ENCODE results near the gene MCRIP1. TPM values are rescaled to one million over a fixed set of nuclear protein-coding genes. Genes with fewer than 3 reads are reported as not detected.

Gene MCRIP1
- total RNA-seq, 1 donor from 2014 or later: 218 TPM

- no peaks in the 10 kb centered on the region for H3K36me3 Mint-ChIP-seq (ENCODE audit: unreplicated experiment)
- DNase-seq: peak; percentile 98
- H3K4me3 Mint-ChIP-seq (ENCODE audit: unreplicated experiment): peak overlapping the region; percentile 97
- peaks cover 24% of the 10 kb centered on the region for H3K9me3 Mint-ChIP-seq (ENCODE audit: unreplicated experiment)
- H3K27me3 Mint-ChIP-seq (ENCODE audit: unreplicated experiment): peaks cover 16% of the 10 kb centered on the region
- TF ChIP-seq, protein P1, sequence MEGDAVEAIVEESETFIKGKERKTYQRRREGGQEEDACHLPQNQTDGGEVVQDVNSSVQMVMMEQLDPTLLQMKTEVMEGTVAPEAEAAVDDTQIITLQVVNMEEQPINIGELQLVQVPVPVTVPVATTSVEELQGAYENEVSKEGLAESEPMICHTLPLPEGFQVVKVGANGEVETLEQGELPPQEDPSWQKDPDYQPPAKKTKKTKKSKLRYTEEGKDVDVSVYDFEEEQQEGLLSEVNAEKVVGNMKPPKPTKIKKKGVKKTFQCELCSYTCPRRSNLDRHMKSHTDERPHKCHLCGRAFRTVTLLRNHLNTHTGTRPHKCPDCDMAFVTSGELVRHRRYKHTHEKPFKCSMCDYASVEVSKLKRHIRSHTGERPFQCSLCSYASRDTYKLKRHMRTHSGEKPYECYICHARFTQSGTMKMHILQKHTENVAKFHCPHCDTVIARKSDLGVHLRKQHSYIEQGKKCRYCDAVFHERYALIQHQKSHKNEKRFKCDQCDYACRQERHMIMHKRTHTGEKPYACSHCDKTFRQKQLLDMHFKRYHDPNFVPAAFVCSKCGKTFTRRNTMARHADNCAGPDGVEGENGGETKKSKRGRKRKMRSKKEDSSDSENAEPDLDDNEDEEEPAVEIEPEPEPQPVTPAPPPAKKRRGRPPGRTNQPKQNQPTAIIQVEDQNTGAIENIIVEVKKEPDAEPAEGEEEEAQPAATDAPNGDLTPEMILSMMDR (IDR thresholded peaks at IDR 0.05; ENCODE audit: partially characterized antibody, unreplicated experiment): no peak
- peak overlapping the region; percentile 96 for H3K27ac Mint-ChIP-seq (ENCODE audit: unreplicated experiment)
- H3K4me1 Mint-ChIP-seq (ENCODE audit: low read depth, unreplicated experiment): peaks cover 14% of the 10 kb centered on the region
Measured at GRCh38 chr17:81860756-81861568, 27.9 kb upstream of the MCRIP1 start.

DNA sequence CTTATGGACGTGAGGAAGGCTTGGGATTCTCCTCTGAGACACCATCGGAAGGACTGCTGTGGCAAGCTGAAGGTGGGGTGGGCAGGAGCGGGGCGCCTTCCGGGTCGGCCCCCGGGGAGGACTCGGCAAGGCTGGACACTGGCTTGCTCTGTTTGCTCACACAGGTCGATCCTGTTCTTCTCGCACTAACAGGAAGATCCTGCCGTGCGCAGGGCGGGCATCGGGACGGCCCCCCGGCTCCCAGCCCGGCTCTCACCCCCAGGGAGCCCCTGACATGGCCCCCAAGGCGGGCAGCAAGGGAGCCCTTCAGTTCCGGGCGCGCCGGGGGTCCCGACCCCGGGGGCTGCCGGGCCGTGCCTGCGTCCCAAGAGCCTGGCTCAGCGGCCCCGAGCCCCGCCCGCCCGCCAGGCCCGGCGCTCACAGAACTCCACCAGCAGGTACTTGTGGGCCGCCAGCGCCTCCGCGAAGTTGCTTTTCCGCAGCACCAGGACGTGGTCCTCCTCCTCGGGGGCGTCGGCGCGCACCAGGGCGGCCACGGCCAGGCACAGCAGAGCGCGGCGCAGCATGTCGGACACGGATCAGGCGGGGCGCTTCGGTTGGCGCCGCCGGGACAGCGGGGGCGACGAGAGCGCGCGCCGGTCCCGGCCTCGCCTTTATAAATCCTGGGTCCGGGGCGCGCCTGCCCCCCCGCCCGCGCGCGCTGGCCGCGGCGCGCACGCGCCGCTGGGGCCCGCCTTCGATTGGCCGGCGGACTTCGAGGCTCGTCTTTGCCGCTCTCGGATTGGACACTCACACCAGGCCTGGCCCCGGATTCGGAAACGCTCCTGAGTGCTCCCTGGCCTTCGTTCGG, 27.0 kb upstream of the MCRIP1 start, which contains the start of gene P4HB:
TSS of gene P4HB (minus strand) at position 630 of the 850 bp plus-strand sequence. CDS start at position 566, 64 bp downstream.
- Mint-ChIP-seq H3K27me3 (ENCODE audit: unreplicated experiment) (peaks cover 14% of the 10 kb centered on the region), H3K36me3 (ENCODE audit: unreplicated experiment) (no peaks in the 10 kb centered on the region), H3K27ac (ENCODE audit: unreplicated experiment) (peak within 1 kb of the TSS; percentile 96), H3K4me3 (ENCODE audit: unreplicated experiment) (peak within 1 kb of the TSS; percentile 98), H3K4me1 (ENCODE audit: low read depth, unreplicated experiment) (peaks cover 14% of the 10 kb centered on the region), H3K9me3 (ENCODE audit: unreplicated experiment) (peaks cover 20% of the 10 kb centered on the region)
- TF ChIP-seq, protein P1 (IDR thresholded peaks at IDR 0.05; ENCODE audit: partially characterized antibody, unreplicated experiment): no peak
- peak; percentile 96 for DNase-seq

DNA sequence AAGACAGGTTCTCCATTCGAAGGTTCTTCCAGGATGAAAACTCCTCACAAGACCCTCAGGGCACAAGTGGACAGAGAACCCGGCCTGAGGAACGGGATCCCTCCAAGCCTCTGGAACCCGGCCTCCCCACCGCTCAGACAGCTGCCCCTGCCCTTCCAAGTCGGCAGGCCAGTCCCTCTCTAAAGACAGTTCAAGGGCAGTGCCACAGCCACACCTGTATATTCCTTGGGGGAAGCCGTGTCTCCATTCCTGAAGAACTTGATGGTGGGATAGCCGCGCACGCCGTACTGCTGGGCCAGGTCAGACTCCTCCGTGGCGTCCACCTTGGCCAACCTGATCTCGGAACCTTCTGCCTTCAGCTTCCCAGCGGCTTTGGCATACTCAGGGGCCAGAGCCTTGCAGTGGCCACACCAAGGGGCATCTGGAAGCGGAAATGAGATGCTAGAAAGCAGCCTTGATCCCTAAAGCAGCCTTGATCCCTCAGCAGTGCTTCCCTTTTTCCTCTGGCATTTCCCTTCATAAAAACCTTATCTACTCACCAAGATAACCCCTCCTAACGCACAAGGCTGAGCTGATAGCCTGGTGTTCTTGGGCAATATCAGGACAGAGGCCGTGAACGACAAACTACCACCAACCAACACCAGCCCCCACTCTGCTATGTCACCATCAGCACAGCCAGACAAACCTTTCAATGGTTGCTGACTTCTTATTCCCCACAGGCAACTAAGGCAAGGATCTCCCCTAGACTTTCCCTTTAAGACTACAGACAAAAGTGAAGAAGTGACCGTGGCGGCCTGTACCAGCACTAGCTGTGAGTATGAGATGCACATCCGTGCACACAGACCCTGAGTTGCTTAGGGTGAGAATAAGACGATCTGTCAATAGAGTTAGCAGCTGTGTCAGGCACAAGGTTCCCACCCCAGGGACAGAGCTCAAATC, 26.1 kb upstream of the MCRIP1 start:
- Mint-ChIP-seq H3K9me3 (ENCODE audit: unreplicated experiment) (peaks cover 20% of the 10 kb centered on the region), H3K27ac (ENCODE audit: unreplicated experiment) (peak overlapping the region; percentile 83), H3K36me3 (ENCODE audit: unreplicated experiment) (no peaks in the 10 kb centered on the region), H3K4me1 (ENCODE audit: low read depth, unreplicated experiment) (peaks cover 14% of the 10 kb centered on the region), H3K27me3 (ENCODE audit: unreplicated experiment) (peaks cover 14% of the 10 kb centered on the region), H3K4me3 (ENCODE audit: unreplicated experiment) (peak overlapping the region; percentile 98)
- DNase-seq: no peak
- TF ChIP-seq, protein P1 (IDR thresholded peaks at IDR 0.05; ENCODE audit: partially characterized antibody, unreplicated experiment): no peak

DNA sequence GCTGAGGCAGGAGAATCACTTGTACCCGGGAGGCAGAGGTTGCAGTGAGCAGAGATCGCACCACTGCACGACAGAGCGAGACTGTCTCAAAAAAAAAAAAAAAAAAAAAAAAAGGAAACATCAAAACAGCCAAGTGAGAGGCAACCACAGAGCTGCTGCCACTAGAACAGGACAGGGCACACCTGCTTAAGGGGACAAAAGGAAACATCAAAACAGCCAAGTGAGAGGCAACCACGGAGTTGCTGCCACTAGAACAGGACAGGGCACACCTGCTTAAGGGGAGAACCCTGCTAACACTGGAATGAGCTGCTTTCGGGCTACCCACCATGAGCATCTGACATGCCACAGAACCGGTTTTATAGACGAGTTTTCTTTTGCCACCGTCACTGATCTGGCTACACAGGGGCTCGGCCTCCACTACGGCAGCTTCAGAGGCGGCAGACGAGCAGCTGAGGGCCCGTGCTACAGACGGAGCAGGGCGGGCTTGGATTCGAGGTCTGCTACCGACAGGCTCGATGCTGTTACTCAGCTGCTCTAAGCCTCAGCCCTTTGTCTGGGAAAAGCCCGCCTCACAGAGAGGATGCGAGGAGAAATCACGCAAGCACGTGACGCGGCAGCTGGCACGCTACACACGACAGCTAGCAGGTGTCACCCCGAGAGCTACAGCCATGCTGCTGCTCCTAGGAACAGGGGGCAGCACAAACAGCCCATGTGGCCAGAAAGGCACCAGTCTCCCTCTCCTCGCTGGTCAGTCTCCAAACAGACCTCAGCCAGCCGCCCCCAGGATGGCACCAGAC, 25.3 kb upstream of the MCRIP1 start:
- peaks cover 14% of the 10 kb centered on the region for H3K4me1 Mint-ChIP-seq (ENCODE audit: low read depth, unreplicated experiment)
- peaks cover 14% of the 10 kb centered on the region for H3K27me3 Mint-ChIP-seq (ENCODE audit: unreplicated experiment)
- H3K36me3 Mint-ChIP-seq (ENCODE audit: unreplicated experiment): no peaks in the 10 kb centered on the region
- H3K4me3 Mint-ChIP-seq (ENCODE audit: unreplicated experiment): peak overlapping the region; percentile 98
- no peak overlapping the region for H3K27ac Mint-ChIP-seq (ENCODE audit: unreplicated experiment)
- H3K9me3 Mint-ChIP-seq (ENCODE audit: unreplicated experiment): peaks cover 19% of the 10 kb centered on the region
- TF ChIP-seq, protein P1 (IDR thresholded peaks at IDR 0.05; ENCODE audit: partially characterized antibody, unreplicated experiment): no peak
- DNase-seq: no peak

All from glutamatergic neuron (in vitro differentiated cells).